GM19043 (cell line): ENCODE measurements around the gene ZBTB24.
"Not testable (repeated sequence)": the region's sequence is repeated elsewhere in the genome, so short reads cannot be mapped to it uniquely, and the experiment has no call there.

Source experiments
- ATAC-seq: cut with Tn5 transposase; IDR thresholded peaks from one replicate; pipeline ENCODE4 v1.9.1; 2021; ENCODE audit warnings: low read depth; ENCODE audit not compliant: unreplicated experiment

ZBTB24 gene

DNA sequence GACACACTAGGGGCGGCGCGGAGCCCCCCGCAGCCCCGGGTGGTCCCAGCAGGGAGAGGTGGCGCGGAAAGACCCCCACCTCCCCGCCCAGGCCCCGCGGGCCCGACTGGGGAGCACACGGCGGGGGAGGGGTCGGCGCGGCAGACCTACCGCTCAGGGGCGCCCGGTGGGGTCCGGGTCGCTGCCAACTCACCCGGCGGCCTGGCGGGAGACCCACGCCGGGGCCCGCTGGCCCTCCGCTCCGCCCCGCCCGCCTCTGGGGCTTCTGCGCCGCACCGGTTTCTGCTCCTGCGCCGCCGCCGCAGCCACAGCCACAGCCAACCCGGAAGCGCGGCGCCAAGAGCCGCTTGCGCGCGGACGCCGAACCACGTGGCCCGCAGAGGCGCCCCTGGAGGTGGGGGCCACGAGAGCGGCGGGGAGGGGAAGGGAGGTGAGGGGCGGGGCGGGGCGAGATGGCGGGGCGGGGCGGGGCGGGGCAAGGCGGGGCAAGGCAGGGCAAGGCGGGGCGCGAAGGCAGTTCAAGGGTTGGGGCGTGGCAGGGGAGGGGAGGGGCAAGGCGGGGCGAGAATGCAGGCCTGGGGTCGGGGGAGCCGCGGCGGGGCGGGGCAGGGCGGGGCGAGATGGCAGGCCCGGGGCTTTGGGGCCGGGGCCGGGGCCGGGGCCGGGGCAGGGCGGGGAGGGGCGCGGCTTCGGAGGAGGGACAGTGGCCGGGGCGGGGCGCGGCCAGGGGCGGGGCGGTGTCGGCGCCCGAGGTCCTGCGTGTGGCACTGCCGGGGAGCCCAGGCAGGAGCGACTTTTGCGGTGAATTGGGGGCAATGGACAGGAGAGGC lies at the start of gene ZBTB24:
ZBTB24 (minus strand) TSS at position 315 of the 830 bp plus-strand sequence. CDS start 1,193 bp downstream, outside the sequence.
- ATAC-seq = peak; percentile 90

DNA sequence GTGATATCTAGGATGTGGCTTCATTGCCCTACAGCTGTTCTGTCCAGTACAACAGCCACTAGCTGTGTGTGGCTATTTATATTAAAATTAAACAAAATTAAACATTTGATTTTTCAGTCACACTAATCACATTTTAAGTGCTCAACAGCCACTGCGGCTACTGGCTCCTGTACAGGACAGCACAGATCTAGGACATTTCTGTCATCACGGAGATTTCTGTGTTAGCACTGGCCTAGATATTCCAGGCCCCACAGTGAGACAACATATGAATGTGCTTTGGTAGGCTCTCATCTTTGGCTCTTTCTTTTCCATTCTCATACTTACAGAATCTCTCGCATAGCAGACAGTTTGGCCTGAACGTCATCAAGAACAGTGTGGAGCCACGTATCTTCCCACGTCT lies 48.4 kb upstream of the ZBTB24 start:
- ATAC-seq = no peak

DNA sequence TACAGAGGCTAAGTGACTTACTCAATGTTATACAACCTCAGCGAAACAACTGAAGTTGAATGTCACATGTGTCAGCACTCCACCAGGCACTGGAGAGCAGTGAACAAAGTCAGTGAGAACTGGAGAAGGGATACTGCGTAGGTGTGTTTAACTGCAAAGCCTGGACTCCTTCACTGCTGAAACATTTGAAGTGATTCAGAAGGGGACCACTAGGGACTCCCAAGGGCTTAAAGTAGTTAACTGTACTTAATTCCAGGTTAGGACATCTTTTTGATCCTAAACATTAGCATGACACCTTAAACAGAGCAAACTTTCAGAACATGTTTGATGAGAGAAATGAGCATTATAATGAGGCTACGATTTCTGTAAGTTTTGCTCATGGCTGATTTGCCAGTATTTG lies 45.0 kb upstream of the ZBTB24 start:
- no peak for ATAC-seq

DNA sequence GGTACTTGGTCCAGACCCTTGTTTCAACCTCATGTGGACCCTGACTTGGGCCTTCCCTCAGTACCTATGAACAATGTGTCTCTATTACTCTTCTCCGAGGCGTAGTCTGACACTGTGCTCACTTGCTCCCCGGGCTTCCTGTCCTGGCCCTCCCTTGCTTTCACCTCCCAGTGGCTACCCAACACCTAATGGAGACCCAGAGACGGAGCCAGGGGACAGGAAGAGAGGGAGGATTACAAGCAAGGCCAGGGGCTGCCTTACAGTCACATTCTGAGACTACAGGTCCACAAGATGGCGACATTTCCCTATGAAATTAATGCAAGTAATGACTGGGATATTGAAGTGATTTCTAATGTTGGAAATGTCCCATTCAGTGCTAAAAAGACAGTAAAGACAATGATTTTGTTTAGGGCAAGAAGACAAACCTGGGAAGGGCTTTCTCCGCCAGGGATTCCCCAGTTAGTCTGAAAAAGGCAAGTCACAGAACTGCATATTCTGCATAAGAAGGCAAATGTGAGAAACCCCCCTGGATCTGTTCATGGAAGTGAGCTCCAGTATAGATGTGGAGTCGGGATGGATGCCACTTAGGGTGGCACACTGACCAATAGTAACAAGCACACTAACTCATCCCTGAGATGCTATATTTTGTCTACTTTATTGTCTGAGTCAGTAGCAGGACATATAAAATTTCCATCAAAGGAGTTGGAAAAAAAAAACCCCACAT lies 44.0 kb upstream of the ZBTB24 start:
- no peak for ATAC-seq

DNA sequence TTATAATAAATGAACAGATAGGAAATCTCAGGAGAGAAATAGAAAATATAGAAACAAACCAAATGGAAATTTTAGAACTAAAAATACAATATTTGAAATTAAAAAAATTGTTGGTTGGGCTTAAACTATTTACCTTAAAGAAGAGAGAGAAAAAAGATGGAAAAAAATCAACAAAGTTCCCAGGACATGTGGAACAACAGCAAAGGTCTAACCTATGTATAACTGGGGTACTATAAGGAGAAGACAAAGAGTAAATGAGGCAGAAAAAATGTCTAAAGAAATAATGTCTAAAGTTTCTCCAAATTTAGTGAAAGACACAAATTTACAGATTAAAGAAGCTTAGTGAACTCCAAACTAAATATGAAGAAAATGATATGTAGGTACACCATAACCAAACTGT lies 41.1 kb upstream of the ZBTB24 start:
- no peak for ATAC-seq

DNA sequence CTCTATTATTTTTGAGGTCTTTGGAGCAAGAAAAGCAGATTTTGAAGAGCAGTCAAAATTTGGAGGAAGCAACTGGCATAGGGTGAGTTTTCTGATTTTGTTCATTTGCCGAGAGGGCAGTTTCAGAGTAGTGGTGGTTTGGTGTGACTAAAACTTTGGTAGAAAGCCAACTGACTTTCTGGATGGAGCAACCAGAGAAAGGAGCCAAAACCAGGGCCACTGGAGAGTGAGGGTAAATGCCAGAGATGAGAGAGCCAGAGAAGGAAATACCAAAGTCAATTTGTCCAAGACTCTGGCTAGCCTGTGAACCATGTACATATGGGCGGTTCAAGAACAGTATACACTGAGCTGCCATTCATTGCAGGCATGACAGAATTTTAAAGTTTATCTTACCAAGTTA lies 40.5 kb upstream of the ZBTB24 start:
- ATAC-seq = no peak

DNA sequence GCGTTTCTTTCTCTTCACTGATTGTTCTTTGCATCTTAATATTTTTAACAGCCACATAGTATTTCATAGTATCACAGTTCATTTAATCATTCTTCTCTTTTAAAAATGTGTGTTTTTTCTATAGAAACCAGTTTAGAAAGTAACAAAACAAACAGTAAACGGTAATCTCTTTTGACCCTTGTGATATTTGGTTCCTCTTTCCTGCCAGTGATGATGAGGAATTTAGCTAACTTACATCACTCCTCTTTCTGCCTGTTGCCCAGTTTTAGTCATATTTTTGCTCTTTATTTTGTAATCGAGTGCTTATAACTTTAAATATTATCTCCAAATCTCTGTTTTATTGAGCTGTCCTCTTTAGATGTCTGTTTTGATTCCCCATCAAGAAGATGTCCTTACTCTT lies 38.1 kb upstream of the ZBTB24 start:
- no peak for ATAC-seq

DNA sequence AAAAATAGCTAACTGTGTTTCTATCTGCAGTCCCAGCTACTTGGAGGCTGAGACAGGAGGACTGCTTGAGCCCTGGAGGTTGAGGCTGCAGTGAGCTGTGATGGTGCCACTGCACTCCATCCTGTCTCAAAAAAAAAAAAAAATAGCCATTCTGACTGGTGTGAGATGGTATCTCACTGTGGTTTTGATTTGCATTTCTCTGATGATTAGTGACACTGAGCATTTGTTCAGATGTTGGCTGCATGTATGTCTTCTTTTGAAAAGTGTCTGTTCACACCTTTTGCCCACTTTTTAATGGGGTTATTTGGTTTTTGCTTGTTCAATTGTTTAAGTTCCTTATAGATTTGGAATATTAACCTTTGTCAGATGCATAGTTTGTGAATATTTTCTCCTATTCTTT lies 36.6 kb upstream of the ZBTB24 start:
- not testable (repeated sequence) for ATAC-seq

DNA sequence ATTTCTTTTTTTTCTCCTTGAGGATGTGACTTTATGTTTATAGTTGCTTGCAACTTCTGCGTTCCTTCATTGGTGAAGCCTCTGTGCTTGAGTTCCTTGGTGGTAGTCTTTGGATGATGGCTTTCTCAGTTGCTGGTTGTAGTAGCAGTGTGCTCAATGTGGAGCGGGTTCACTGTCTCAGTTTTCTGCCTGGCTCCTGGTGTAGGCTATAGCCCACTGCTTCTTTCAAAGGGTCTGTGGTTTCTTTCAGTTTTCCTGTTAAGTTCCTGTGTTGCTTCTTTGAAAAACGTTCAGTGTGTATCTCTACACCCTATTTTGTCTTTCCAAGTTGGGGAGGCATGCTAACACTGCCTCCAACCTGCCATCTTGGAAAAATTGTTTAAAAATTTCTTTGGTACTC lies 33.9 kb upstream of the ZBTB24 start:
- no peak for ATAC-seq

DNA sequence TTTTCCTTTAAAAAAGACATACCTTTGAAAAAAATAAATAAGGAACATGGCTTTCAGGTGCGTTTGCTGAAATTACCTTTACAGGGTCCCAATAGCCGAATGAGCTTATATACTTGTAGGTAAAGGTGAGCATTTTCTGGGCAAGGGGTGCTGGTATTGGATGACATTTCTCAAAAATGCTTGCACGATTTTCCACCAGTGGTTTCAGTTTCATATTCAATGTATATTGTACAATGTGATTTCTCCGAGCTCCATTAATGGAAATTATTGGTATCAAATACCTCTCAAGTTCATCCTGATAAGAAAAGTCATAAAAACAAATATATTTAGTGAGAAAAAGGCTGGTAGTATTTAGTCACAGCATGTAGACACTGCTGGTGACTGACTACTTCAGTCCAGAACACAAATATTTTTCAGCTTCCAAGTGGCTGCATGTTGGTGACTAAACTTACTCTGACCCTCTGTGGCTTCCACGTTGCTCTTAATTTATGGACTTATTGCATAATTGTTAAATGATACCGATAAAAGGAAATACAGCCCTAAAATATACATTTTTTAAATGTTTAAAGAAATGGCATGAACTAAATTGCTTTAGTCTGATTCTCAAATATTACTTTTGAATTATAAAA lies 32.9 kb upstream of the ZBTB24 start:
- no peak for ATAC-seq

DNA sequence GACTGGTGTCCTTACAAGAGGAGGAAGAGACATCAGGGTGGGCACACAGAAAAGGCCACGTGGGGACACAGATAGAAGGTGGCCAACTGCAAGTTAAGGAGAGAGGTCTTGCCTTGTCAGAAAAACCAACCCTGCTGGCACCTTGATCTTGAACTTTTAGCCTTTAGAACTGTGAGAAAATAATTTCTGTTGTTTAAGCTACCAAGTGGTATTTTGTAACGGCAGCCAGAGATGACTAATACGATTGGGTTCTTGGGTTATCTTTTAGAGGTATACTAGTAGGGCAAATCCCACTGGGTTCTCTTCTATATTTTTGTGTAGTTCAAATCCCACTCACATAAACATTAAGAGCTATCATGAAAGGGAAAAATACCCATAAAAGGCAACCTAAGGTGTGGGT lies 31.9 kb upstream of the ZBTB24 start:
- no peak for ATAC-seq

DNA sequence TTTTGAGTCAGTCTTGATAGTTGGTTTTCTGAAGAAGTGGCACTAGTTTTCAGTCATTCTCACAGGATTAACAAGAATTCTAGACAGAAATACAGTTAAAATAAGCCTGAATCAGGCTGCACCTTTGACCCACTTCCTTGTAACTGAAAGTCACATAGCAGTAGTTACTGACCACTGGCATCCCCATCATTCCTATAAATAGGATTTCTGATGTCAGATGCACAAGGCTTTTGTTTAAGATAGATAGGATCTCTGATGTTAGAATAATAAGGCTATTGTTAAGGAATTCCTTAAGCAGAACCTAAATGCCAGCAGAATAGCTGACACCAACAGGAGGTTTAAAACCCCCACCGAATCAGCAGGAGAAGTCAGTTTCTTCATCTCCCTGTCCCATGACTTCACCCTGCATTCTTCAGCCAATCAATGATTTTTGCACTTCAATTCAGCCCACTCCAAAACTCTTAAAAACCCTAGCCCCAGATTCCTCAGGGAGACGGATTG lies 30.6 kb upstream of the ZBTB24 start:
- ATAC-seq = no peak

DNA sequence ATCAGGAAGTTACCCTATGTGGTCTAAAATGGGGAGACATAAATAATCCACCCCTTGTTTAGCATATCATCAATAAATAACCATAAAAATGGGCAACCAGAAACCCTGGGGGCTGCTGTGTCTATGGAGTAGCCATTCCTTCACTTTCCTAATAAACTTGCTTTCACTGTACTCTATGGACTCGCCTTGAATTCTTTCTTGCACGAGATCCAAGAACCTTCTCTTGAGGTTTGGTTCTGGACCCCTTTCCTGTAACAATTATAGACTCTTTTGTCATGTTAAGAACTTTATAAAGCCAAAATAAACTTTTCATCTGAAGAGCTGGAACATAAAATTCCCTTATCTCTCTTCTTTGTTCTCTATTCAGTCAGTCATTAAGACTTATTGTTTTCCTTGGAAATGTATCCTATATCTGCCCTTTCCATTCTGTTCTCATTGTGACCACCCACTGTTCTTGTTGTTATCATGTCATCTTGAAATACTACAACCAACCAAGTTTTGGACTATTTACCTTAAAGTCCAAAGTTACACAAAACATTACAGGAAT lies 29.3 kb upstream of the ZBTB24 start:
- no peak for ATAC-seq

DNA sequence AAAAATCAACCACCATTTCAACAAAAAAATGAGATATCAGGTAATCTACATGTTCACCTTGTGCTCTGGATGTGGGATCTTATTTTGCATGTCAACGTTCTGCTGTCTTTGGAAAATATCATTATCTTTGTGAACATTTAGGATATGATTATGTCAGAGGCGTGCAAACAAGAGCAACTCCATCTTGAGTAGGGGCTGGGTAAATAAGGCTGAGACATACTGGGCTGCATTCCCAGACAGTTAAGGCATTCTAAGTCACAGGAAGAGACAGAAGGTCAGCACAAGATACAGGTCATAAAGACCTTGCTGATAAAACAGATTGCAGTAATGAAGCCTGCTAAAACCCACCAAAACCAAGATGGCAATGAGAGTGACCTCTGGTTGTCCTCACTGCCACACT lies 28.8 kb upstream of the ZBTB24 start:
- no peak for ATAC-seq

DNA sequence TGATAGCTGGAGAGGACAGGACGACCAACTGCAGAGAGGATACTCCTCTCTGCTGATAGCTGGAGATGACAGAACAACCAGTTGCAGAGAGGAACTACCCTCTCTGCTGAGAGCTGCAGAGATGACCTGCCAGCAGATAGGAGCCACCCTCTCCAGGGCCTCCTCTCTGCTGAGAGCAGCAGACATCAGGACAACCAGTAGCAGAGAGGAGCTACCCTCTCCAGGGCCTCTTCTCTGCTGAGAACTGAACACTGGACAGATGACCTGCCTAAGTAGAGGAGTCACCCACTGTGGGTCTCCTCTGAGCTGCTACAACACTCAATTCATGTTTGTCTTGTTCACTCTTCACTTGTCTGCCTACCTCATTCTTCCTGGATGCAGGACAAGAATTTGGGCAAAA lies 27.3 kb upstream of the ZBTB24 start:
- no peak for ATAC-seq

DNA sequence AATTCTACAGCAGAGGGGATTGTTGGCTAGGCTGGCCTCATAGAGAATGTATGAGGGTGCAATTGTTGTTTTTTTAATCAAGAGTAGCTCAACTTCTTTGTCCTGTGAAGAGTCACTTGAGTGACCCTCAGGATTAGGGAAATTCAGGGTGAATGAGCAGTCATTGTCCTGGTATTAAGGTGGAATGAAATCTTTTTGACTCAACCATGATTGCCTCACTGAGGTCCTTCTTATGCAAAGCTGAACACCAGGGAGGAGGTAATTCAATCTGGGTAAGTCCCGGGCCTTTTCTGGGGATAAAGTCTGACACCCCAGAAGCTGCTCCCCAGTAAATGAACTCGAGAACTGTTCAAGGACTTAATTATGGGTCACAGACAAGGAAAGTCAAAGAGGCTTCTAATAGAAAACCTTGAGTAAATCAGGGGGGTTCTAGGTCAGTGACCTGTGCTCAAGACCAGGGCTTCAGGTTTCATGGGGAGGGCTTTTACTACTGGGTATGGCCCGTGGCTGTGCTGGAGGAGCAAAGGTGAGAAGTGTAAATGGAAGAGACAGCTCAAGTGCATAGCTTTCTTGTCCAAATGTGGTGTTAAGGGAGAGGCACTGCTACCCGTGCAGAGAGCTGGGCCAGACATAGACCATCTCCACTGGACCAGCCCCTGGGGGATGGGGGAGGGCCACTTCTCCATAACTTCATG lies 25.3 kb upstream of the ZBTB24 start:
- no peak for ATAC-seq

DNA sequence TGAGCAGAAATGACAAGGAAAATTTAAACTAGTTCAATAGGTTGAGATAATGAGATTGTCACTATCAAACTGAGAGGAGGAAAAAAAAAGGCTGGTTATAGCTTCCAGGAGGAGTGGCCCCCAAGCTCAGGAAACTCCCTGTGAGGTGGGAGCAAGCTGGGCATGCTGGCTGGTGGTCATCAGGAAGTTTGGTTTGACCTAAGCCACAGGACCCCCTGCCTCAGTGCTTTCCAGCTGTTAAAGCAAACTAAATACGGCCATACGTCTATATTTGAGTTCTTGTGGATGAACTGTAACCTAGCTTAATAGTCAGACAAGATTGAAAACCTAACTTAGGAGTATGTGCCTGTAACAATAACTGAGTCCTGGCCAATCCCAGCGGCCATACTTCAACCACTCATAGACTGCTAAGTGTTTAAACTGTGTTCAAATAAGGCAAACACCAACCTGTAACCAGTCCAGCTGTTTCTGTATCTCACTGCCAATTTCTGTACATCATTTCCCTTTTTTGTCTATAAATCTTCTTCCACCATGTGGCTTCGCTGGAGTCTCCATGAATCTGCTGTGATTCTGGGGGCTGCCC lies 24.6 kb upstream of the ZBTB24 start:
- ATAC-seq = no peak

DNA sequence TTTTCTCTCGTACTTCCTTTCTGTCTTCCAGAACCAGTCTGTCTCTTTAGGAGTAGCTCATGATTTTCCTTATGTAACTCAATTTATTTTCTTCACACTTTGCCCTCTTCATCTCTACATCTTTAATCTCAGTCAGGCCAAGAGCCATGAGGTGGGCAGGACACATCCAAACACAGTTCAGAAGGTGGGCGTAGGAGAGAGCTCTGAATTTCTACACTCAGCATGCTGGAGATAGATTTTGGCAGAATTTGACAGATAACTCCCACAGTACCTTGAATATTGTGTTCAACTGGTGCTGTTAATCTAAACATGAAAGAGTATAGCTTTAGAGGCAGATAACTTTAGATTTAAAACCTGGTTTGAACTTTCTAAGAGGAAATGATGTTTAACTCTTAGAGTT lies 23.8 kb upstream of the ZBTB24 start:
- no peak for ATAC-seq

DNA sequence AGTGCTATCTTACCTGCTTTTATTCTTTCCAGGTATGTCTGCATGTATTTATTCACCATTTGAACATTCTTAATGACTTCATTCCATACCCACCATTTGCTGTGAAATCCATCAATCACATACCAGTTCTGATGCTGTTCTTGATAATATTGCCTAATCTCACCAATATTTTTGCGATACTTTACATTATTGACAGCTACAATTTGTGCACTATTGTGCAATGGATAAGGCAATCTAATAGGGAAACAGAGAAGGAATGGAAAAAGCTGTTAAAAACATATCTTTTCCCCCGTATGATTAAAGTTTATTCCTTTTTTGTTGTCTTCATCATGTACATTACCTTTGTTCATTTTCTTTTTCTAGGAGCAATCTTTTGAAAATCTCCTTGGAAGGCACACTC lies 23.3 kb upstream of the ZBTB24 start:
- ATAC-seq = no peak
